ENCODE measurements around the gene CDIPT. TPM values are rescaled to one million over a fixed set of nuclear protein-coding genes. Genes with fewer than 3 reads are reported as not detected.
A peak's percentile ranks its signal among the peaks of the same experiment; 100 is the strongest.

The CDIPT gene
- total RNA-seq, 1 donor from 2014 or later, result 68.1 TPM

- DNase-seq (ENCODE audit: low spot score), result no peak
Measured at GRCh38 chr16:29830774-29831173, 32.3 kb downstream of the CDIPT start.

DNA sequence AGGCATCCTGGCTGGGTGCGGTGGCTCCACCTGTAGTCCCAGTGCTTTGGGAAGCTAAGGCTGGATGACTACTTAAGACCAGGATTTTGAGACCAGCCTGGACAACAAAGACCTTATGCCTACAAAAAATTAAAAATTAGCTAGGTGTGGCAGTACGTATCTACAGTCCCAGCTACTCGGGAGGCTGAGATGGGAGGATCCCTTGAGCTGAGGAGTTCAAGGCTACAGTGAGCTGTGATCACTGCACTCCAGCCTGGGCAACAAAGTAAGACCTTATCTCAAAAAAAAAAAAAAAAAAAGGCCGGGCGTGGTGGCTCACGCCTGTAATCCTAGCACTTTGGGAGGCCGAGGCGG lies 36.7 kb downstream of the CDIPT start:
- DNase-seq (ENCODE audit: low spot score), result no peak

DNA sequence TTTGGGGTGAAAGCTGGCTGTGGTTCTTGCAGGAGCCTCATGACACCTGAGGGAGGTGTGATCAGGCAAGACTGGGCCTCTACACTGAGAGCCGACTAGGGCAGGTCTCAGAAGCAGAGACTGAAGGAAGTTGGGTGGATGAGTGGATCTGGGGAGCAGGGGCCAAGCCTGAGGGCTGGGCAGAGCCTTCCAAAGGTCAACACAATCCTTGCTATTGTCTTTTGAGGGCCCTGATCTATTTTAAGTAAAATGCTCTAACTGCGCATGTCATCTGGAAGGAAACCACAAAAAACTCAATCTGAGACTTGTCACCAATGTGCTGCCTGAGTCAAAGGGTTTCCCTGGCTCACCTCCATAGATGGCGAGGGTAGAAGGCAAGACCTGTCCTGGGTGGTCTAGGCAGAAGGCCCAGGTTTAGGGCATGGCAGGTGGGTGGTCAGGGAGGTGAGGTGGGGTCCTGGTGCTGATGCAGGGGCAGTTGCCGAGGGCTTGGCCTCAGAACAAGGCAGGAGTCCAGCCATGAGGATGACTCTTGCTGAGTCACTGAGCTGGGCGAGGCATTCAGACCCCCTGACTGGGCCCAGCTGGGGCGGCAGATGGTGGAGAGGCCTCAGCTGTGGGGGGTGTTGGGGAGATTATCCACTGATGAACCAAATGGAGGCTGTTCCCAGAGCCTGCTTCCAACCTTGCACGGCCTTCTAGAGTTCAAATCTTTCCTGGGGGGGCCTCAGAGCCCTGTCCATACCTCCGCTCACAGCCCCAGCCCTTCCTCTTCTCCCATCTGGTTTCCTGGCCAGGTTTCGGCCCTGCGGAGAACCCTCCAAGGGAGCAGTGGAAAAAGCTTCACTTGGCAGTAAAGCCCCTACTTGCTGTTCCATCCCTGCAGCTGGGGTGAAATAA lies 37.6 kb downstream of the CDIPT start:
- peak; percentile 68 for DNase-seq (ENCODE audit: low spot score)

- peak; percentile 89 for DNase-seq (ENCODE audit: low spot score)
Measured at GRCh38 chr16:29824589-29825144, 38.4 kb downstream of the CDIPT start.

DNA sequence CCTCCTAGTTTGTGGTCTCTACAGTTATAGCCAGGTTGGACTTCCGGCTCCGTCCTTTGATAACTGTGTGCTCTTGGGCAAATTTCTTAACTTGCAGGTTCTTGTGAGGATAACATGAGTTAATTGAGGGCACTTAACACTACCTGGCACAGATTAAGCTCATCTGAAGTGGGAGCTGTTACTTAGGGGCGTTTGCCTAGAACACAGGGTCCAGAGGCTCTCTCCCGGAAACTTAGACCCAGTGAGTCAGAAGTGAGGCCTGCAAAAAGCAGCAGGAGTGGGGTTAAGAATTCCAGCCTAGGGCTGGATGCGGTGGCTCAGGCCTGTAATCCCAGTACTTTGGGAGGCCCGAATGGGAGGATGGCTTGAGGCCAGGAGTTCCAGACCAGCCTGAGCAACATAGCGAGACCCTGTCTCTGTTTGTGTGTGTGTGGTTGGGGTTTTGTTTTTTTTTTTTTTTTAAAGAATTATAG lies 41.3 kb downstream of the CDIPT start:
- peak; percentile 83 for DNase-seq (ENCODE audit: low spot score)

DNA sequence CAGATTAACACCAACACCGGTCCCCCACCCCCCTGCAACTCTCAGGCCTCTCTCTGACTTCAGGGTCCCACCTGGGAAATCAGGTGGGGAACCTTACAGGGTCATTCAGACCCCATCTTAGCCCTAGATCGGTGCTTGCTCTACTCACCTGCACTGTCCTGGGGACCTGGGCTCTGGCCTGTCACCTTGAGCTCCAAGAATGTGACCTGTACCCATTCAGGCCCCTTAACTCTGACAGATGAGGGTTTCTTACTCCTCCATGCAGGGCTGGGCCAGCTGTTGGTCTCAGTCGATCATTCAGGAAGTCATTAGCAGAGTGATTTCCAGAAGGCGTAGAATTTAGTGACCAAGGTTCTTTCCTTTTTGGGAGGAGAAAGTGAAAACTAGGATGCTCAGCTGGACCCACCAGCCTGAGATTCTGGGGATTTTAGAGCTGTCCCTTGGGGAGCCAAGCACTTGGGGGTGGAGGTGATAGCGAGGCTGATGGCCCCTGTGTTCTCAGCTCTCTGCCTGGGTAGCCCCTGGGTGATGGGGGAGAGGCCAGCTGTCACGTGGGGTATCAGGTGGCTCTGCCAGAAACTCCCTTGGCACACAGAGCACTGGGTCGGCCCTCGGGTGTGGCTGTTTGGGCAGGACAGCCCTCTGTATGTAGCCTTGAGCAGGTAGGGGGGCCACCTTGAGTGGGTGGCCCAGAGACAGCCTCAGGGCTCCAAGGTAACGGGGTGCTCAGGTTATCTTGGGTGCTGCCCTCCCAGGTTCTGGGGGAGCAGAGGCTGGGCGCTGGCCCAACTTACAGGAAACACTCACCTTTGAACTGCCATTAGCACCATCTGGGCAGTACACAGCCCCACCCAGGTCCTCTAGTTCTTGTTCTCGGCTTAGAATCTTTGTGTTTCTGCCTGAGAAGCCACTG lies 42.0 kb downstream of the CDIPT start:
- DNase-seq (ENCODE audit: low spot score), result peak; percentile 10

- peak; percentile 89 for DNase-seq (ENCODE audit: low spot score)
Measured at GRCh38 chr16:29820271-29820701, 42.7 kb downstream of the CDIPT start, which contains the start of gene MVP. TSS of gene MVP (plus strand) at chr16:29820462. CDS start at chr16:29830550, 10,088 bp downstream.

DNA sequence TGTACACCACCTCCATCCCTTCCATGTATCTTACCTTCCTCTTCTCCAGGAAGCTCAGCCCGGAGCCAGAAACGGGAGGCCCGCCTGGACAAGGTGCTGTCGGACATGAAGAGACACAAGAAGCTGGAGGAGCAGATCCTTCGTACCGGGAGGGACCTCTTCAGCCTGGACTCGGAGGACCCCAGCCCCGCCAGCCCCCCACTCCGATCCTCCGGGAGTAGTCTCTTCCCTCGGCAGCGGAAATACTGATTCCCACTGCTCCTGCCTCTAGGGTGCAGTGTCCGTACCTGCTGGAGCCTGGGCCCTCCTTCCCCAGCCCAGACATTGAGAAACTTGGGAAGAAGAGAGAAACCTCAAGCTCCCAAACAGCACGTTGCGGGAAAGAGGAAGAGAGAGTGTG lies 43.5 kb downstream of the CDIPT start:
- DNase-seq (ENCODE audit: low spot score), result no peak

DNA sequence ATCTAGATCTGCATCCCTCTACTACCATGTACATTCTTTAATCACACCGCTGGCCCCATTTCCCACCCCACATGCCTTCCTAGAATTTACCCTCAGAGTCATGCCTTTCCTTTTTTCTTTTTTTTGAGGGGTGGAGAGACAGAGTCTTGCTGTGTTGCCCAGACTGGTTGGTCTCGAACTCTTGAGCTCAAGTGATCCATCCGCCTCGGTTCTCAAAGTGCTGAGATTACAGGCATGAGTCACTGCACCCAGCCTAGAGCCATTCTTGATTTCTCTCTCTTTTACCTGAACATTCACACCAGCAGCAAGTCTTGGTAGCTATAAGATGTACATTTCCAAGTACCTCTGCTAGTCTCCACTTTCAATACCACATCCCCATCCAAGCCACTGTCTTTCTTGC lies 44.9 kb downstream of the CDIPT start:
- DNase-seq (ENCODE audit: low spot score), result no peak

- peak; percentile 83 for DNase-seq (ENCODE audit: low spot score)
Measured at GRCh38 chr16:29816694-29817441, 46.2 kb downstream of the CDIPT start.

GRCh38 chr16:29815793-29816693 lies 47.0 kb downstream of the CDIPT start, which contains the start of gene PAGR1:
TSS of gene PAGR1 (plus strand) at chr16:29816152. CDS start at chr16:29816526, 374 bp downstream.
- DNase-seq (ENCODE audit: low spot score), result peak; percentile 99

- DNase-seq (ENCODE audit: low spot score), result peak; percentile 34
Measured at GRCh38 chr16:29815032-29815721, 47.8 kb downstream of the CDIPT start.

DNA sequence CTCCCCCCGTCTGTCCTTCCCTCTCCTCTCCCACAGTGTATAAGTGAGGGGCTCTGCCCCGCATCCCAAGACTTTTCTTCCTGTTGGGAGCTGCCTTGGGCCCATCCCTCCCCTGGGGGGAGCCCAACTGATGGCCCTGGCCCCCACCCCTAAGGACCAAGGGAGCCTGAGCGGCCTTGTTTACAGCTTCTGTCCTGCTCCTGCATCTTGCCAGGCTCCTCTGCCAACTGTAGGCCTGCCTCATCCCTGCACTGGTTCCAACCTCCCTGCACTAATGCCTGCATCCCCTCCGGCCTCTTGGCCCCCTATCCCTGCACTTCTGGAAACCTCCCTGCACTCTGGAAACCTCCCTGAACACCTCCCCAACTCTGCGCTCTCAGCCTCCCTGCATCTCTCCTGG lies 48.4 kb downstream of the CDIPT start:
- no peak for DNase-seq (ENCODE audit: low spot score)

GRCh38 chr16:29813644-29814562 lies 49.1 kb downstream of the CDIPT start:
- no peak for DNase-seq (ENCODE audit: low spot score)

DNA sequence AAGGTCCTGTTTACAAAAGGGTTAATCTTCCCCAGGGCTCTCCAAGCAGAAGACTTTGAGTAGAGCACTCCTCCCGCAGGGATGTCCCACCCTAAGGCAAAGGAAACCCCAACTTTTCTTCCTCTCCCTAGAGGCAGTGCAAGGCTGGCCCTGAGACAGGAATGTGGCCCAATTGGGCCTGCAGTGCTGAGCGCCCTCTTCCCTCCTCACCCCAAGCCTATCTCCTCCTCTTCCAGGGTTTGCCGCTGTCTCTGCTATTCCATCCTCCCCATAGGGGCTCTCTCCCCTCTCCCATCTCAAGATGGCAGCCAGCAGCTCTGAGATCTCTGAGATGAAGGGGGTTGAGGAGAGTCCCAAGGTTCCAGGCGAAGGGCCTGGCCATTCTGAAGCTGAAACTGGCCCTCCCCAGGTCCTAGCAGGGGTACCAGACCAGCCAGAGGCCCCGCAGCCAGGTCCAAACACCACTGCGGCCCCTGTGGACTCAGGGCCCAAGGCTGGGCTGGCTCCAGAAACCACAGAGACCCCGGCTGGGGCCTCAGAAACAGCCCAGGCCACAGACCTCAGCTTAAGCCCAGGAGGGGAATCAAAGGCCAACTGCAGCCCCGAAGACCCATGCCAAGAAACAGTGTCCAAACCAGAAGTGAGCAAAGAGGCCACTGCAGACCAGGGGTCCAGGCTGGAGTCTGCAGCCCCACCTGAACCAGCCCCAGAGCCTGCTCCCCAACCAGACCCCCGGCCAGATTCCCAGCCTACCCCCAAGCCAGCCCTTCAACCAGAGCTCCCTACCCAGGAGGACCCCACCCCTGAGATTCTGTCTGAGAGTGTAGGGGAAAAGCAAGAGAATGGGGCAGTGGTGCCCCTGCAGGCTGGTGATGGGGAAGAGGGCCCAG lies 50.0 kb downstream of the CDIPT start:
- DNase-seq (ENCODE audit: low spot score), result peak; percentile 18

DNA sequence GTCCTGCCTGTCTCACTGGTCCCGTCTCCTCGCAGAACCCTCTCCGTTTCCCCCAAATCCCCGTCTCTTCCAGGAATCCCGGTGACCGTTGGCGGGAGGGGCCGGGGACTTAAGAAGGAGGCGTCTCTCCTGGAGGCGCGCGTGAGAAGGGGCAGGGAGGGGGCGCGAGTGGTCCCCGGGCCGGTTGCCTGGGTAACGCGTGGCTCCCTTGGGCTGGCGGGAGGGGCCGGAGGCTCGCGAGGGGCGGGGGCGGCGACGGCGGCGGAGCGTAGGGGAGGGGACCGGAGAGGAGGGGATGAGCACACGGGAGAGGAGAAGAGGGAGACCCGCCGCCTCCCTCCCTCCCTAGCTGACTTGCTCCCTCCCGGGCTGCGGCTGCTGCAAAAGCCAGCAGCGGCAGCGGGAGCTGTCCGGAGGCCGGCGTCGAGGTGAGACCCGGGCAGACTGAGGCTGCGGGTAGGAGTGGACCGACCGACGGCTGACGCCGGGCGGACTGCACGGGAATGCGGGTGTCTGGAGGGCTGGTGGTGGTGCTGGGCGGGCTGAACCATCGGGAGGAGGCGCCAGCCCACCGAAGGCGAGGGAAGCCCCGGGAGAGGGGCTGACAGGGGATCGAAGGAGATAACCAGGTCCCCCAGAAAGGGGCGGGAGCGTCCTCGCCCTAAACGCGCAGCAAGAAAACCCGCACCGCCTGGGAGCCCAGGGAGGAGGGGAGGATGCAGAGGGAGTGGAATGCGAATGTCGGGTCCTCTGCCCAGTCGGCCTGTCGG lies 50.9 kb downstream of the CDIPT start, which contains the start of gene PRRT2:
Gene PRRT2, plus strand, starts transcription at position 298 of the 770 bp plus-strand sequence. CDS start 862 bp downstream, outside the sequence.
- DNase-seq (ENCODE audit: low spot score), result peak; percentile 90
